Germinal center (tissue), 1 donor: ENCODE measurements around the gene B4GALT3.
"Not testable (repeated sequence)": the region's sequence is repeated elsewhere in the genome, so short reads cannot be mapped to it uniquely, and the experiment has no call there.

Source experiments
- DNase-seq: peaks from one replicate; pipeline ENCODE4 v3.0.0; 2012; ENCODE audit warnings: mixed read lengths, low spot score

Gene B4GALT3

DNA sequence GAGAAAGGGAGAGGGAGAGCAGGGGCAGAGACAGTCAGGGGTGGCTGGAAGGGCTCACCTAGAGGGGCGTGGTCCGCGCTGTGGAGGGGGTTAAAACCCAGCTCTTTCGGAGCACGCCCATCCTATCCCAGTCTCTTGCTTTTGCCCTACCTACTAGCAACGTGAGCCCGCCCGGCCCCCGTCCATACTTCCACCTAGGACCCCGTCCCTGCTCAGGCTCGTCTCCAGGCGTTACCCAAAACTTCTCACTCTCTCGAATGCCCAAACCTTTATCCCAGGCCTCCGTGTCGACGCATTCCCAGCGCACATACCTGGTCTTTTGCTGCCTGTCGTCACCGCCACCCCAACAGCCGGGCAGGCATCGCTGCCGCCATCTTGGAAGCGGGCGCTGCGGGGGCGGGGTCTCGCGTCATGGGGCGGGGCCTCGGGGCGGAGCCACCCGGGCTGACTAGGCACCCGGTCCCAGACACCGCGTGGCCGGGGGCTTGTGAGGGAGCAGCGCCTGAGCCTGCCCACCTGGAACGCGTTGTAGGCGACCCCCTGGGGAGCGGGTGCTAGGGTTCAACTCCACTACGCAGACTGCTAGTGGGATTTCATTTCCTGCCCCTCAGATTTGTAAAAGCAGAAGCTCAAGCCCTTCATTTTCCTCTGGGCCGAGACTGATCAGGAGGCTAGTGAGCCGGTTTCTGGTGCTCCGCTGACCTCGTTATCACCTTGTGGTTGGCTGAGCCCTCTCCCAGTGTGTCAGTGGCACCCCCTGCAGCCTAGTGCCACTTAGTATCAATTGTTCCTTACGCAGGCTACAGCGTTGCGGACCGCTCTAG lies at the start of gene B4GALT3:
TSS of gene B4GALT3 (minus strand) at position 396 of the 824 bp plus-strand sequence. CDS start 1,447 bp downstream, outside the sequence.
- peak; percentile 96 for DNase-seq

DNA sequence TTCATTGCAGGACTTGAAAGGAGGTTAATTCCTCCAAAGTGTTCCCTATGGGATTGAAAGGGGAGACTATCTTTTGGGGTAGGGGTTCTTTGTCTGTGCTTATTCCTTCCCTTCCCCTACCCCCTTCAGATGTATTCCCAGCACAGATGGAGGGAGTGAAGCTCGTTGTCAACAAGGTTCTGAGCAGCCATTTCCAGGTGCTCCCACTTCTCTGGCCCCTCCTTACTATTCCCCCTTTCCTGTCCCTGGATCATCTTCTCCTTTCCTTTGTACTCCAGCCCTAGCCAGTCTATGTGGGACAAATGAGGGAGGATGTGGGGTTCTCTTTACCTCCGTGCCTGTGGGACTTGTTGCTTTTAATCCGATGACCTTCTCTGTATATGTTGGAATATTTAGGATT lies 49.5 kb upstream of the B4GALT3 start:
- no peak for DNase-seq

DNA sequence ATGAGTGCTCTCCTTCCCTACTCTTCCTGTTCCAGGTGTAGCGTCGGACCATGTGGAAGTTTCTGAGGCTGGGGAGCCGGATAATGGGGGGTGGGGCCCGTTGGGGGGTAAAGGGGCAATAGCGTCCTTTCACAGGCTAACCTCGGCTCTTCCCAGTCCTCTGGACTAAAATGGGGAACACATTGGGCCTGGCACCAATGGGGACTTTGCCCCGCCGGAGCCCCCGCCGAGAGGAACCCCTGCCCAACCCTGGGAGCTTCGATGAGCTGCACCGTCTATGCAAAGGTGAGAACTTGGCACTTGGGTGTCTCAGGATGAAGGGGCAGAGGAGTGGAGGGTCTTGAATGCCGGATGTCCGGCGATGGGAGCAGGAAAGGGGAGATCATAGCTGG lies 49.0 kb upstream of the B4GALT3 start:
- no peak for DNase-seq

DNA sequence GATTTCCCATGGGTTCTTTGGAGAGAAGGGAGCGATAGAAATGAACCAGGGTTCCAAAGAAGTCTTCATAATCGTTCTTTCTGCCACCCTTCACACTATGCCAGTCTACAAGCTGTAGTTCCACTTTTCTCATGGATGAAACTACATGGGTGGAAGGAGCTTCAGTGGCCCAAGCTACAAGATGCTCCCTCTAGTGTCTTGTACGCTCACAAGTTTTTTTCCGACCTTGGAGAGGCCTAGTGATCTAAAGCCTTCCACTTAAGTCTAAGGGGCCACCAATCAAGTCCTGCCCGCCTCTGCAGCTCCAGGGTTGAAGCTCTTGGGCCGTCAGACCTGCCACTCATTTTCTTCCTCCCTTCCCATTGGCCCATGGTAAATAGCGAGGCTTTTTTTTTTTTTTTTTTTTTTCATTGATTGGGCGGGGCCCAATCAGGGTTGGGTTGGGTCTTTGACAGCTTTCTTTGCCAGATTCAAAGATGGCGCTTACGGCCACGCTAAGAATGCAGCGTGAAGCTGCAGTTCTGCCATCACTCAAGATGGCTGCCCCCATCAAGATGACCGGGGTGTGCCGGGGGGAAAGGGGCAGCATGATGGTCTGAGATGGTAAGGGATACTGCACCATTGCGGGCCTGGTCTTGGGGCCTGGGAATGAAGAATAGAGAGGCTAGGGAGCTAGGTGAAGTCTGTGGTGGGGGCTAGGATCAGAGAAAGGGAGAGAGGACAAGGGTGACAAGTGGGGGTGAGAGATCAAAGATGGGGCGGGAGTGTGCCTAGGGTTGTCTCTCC lies 48.4 kb upstream of the B4GALT3 start, which contains the start of gene TOMM40L:
TSS of gene TOMM40L (plus strand) at position 527 of the 786 bp plus-strand sequence. CDS start 430 bp downstream, outside the sequence.
- peak; percentile 96 for DNase-seq

DNA sequence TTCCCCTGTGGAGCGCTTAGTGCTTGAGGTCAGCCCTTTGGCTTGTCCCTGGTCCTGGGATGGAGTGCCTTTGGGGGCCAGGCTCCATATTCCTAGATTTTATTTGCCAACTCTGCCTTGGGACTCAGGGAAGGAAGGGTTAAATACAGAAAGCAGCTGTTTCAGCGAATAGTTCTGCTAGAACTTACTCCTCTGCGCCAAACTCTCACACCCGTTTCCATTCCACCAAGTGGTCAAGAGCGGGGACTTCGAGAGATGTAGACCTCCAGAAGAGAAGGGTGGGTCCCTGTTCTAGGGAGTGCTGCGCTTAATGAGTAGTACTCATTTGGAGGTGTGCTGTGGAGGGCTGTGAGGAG lies 47.8 kb upstream of the B4GALT3 start:
- no peak for DNase-seq

DNA sequence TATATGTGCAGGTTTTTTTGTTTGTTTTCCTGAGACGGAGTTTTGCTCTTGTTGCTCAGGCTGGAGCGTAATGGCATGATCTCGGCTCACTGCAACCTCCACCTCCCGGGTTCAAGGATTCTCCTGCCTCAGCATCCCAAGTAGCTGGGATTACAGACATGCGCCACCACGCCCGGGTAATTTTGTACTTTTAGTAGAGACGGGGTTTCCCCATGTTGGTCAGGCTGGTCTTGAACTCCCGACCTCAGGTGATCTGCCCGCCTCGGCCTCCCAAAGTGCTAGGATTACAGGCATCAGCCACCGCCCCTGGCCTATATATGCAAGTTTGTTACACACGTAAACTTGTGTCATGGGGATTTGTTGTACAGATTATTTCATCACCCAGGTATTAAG lies 47.4 kb upstream of the B4GALT3 start:
- DNase-seq = not testable (repeated sequence)

DNA sequence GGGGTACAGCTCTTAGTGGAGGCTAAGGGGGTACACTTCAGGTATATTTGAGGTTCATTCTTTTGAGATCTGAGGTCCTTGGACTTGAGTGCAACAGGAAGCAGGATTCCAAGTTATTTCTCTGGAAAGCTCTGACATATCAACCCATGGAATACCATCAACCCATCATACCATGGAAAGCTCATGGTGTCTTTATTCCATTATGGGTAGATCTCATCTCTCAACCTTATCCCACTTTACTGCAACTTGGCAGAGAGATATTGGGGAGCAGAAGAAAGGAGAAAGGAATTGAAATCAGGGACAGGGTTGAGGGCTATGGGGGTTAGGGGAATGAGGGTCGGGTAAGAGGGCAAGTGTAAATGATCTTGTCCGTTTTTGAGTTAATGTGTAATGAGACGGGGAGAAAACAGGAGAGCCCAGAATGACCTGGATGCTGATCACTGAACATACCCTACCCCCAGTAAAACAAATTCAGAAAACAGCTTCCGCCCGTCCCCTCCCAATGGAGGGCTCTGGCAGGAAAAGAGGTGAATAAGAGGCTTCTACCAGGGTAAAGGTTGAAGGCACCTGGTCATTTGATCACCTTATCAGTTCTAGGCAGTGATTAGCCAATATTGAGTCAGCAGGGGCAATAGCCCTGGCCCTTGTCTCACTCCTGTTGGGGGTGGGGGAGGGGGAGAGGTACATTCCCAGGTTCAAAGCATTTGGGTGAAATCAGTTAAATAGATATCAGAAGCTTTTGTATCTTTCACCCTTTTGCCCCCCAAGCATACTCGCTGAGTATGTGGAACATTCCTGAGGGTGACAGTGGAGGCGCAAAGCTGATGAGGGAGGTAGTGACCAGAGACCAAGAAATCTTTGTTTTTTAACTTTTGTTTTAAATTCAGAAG lies 46.7 kb upstream of the B4GALT3 start:
- DNase-seq = no peak

DNA sequence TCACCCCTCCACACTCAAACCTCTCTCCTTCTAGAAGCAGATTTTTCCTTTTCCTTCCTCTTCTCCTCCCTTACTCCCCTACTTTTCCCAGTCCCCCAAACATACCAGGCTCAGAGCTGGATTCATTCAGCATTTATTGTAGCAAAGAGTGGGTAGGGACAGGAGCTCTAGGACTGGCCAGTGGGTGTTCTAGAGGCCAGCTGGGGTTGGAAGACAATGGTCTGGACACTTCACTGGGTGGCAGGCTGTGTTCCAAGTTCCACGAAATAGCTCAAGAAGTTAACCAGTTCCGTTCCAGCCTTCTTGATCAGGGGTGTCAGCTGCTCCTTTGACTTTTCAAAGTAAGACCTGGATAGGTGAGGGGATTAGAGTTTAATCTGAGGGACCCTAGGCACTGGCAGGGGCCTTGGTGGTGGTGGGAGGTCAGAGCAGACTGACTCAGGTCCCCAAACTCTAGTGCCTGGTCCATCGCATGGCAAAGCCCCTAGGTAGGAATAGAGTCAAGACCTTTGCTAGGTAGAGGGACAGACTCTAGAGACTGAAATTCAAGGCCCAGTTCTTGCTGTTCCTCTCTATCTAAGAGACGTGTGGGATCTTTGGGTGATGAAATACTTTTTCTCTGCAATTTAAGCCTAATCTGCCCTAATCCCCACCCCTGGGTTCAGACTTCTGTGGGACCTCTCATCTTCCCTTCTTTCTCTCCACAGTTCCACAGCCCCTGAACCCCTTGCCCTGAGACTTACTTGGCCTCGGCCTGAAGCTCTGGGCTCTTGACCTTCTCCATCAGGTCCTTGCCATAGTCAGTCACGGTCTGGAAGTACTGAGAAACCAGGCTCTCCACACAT lies 45.1 kb upstream of the B4GALT3 start:
- no peak for DNase-seq

DNA sequence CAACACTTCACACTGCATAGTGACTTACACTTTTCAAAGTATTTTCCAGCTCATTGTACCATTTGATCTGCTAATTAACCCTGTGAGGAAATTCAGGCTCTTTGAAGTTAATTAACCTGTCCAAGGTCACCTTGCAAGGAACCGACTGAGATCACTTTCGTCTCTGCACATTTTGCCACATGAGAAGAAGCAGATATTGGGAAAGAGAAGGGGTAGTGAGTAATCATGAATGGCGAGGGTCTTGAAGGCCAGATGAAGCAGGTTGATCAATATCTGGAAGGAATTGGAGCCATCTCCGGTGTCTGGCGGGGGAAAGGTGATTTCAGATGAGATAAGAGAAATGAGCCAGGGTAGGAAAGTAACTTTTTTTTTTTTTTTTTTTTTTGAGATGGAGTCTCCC lies 42.7 kb upstream of the B4GALT3 start:
- DNase-seq = no peak

DNA sequence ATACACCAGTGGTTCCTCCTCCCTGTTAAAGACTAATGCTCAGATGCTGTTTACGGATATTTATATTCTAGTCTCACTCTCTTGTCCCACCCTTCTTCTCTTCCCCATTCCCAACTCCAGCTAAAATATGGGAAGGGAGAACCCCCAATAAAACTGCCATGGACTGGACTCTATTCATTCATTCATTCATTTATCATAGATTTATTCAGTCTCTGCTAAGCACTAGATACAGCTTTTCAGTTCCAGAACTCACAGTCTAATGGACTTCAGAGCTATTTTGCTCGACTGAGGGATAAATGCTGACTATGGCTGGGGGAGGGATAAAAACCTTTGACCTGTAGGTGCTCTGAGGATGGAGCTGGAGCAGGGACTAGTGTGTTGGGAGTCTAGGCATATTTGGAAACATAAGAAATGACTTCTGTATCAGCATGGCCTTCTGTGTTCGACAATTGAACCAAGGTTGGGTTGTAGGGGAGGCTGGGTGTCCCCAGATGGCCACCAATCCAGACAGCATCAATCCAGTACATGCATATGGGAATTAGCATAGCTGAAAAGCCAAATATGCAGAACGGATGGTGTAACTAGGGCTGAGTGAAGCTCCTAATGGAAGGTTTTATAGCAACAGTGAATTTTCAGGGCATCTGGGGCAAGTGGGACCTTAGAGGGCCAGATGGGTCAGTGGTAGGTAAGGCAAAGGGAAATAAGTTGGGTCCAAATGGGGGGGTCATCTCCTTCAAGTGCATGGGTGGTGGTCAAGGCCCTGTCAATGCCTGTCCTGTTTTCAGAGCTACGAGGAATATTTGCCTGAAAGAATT lies 42.0 kb upstream of the B4GALT3 start:
- DNase-seq = no peak

DNA sequence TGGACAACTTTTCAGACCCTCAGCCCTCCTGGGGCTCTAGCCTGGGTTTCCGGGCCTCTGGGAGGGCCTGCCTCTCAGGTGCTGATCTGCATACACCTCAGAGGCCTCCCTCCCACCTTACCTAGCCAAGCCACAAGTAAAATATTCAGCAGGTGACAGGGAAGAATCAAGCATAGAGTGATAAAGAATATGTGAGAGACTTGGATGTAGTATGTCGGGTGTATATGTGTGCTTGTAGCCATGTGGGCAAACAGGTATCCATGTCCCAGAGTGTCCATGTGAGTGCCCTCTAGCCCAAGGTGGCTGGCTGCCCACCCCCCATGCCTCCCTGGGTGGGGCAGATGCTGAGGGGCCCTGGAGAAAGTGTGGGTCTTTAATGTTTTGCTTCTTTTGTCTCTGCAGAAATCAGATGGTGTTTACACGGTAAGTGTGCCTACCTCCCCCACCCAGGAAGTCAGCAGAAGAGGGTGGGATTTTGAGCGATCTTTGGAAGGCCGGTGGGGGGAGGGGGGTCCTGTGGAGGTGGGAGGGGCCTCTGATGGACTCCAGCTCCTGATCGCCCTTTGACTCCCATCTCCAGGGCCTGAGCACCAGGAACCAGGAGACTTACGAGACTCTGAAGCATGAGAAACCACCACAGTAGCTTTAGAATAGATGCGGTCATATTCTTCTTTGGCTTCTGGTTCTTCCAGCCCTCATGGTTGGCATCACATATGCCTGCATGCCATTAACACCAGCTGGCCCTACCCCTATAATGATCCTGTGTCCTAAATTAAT lies 41.2 kb upstream of the B4GALT3 start:
- DNase-seq = no peak

DNA sequence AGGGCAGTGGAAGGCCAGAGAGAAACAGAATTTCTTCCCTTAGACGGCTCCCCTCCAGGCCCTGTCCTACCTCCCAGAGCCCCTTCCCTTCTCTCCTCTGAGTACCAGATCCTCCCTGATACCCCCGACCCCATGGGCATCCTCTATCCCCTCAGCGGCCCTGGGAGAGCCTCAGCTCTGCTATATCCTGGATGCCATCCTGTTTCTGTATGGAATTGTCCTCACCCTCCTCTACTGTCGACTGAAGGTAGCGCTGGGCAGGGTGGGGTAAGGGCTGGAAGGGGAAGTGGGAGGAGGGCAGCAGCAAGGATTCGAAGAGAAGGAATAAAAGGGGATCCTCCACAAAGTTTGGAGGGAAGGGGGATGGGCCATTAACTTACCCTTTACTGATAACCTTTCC lies 40.5 kb upstream of the B4GALT3 start:
- DNase-seq = no peak

DNA sequence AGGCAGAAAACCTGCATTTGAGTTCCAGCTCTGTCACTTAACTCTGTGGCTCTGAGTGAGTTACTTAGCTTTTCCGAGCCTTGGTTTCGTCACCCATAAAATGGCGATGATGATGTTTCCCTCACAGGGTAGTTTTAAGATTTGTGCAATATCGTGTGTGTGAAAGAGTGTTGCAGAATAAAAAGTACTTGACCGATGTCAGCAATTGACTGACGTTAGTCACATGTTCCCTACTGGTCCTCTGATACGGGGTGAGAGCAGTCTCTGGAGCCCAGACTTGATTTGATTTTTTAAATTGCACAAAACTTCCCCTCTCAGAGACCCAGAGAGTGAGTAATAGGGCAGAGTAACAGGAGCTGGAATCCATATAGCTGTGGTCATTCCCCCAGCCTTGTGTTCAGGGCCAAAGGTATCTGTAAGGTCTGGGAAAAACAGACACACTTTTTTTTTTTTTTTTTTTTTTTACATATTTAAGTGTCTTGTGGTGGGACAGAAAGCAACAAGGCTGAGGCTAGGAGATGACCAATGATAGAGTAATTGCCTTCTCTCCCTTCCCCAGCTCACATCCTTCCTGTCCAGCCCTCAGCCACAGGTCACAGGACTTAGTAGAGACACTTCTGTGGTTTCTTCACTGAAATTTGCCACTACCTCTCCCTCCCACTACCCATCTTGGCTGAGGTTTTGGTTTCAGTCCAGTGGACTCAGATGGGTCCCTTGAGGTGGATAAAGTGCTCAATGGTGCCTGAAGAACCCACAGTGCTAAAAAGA lies 39.8 kb upstream of the B4GALT3 start:
- peak; percentile 23 for DNase-seq

DNA sequence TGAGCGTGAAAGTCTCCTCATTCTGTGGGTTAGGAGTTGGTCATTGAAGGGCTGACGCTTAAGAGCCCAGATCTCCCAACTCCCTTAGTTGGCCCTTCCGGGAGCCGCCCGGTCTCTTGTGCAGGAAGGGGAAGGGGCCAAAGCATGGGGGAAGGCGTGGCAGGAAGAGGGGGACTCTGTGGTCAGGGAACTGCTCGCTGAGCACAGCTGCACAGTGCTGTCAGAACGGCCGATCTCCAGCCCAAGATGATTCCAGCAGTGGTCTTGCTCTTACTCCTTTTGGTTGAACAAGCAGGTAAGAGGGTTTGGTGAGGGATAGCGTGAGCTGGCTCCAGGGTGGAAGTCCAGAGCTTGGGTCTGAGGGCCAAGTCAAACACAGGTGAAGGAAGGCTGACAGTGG lies 37.8 kb upstream of the B4GALT3 start, which contains the start of gene FCER1G:
TSS of gene FCER1G (plus strand) at position 220 of the 400 bp plus-strand sequence. CDS start at position 247, 27 bp downstream.
- DNase-seq = no peak

DNA sequence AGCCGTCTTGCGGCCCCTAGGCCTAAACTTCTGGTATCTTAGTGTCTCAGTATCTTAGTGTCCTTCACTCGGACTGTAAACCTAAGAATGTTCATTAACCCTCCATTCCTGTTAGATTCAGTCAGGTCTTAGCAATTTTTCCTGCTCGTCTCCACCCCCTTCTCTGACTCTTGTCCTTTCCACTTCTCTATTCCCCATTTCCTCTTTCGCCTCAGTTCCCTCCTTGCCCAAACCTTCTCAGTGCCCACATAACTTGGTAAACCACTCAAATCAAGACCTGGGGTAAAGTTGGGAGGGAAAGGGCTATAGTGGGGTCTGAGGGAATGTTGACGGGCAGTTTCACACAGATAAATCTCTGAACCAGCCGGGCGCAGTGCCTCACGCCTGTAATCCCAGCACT lies 37.1 kb upstream of the B4GALT3 start:
- no peak for DNase-seq

DNA sequence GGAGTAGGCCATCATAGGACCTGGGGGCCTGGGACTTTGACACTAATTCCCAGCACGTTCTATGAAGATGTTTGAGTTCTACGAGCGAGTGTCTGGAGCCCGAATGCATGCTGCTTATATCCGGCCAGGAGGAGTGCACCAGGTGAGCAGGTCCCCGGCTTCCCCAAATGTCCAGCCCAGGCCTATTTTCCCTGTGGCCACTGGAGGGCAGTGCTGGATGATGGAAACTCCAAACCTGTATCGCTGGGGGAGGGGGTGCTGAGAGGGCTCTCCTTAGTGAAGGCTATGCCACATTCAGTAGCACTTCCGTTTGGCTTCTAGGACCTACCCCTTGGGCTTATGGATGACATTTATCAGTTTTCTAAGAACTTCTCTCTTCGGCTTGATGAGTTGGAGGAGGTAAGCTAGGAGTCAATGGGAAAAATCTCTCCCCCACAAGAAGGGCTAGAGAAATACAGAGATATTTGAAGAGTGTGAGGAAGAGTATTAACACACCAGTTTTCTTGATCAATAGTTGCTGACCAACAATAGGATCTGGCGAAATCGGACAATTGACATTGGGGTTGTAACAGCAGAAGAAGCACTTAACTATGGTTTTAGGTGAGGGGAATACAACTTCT lies 32.6 kb upstream of the B4GALT3 start:
- peak; percentile 72 for DNase-seq

DNA sequence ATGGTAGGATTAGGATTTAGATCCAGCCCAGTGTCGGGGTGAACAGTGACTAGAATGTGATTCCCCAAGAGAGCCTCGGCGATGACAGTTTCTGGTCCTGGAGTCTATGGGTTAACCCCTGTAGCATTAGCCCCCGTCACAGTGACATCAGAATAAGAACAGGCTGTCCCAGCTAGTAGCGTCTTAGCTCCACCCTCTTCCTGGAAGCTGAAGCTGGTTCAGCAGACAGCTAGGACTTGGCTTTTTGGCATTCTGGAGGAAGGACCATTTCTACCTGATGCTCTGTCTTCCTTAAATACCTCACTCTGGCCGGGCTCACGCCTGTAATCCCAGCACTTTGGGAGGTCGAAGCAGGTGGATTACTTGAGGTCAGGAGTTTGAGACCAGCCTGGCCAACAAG lies 29.9 kb upstream of the B4GALT3 start:
- no peak for DNase-seq
